GM18951 (cell line): ENCODE data around the gene BRD3.
"Not testable (repeated sequence)": the region's sequence is repeated elsewhere in the genome, so short reads cannot be mapped to it uniquely, and the experiment has no call there.

ENCODE experiments used
- POLR2A ChIP-seq: IDR thresholded peaks from 4 replicates; pipeline ENCODE4 v1.6.1; 2011; ENCODE audit warnings: mild to moderate bottlenecking; ENCODE audit not compliant: insufficient read length, insufficient read depth; ENCODE audit errors: extremely low read depth
- in situ Hi-C: fragments of 300-500 bp; cut with MboI; formaldehyde crosslinking; loops from one replicate; pipeline ENCODE4 v1.12.0; 2022; ENCODE audit warnings: low sequenced_read_pairs, mixed read lengths, inconsistent platforms; ENCODE audit not compliant: unreplicated experiment

Gene BRD3

DNA sequence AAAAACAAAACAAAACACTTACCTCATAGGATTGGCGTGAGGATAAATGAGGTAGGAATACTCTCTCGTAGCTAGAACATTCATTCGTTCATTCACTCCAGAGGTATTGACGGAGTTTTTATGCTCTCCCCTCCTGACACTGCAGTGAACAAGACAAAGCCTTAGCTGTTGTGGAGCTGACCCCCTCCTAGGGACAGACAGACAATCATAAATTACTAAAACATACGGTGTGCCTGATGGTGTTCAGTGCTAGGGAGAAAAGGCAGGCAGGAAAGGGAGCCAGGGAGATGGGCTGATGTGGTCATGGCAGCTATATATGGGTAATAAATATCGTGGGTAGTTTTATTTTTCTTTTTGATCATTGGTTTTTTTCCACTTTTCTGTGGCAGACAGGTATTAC lies 5.7 kb upstream of the BRD3 start:
- no peak for TF ChIP-seq POLR2A
- in situ Hi-C loops, result no loop called here

DNA sequence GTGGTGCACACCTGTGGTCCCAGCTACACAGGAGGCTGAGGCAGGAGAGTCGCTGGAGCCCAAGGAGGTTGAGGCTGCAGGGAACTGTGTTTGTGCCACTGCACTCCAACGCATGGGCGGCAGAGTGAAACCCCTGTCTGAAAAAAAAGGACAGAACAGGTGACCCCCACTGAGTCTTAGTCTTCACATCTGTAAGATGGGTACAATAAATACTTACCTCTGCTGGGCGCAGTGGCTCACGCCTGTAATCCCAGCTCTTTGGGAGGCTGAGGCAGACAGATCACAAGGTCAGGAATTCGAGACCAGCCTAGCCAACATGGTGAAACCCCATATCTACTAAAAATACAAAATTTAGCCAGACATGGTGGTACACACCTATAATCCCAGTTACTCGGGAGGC lies 4.9 kb upstream of the BRD3 start:
- in situ Hi-C loops, result not testable (repeated sequence)

GRCh38 chr9:134071149-134071548 lies 3.3 kb upstream of the BRD3 start:
- in situ Hi-C loops, result no loop called here
- TF ChIP-seq POLR2A, result no peak

DNA sequence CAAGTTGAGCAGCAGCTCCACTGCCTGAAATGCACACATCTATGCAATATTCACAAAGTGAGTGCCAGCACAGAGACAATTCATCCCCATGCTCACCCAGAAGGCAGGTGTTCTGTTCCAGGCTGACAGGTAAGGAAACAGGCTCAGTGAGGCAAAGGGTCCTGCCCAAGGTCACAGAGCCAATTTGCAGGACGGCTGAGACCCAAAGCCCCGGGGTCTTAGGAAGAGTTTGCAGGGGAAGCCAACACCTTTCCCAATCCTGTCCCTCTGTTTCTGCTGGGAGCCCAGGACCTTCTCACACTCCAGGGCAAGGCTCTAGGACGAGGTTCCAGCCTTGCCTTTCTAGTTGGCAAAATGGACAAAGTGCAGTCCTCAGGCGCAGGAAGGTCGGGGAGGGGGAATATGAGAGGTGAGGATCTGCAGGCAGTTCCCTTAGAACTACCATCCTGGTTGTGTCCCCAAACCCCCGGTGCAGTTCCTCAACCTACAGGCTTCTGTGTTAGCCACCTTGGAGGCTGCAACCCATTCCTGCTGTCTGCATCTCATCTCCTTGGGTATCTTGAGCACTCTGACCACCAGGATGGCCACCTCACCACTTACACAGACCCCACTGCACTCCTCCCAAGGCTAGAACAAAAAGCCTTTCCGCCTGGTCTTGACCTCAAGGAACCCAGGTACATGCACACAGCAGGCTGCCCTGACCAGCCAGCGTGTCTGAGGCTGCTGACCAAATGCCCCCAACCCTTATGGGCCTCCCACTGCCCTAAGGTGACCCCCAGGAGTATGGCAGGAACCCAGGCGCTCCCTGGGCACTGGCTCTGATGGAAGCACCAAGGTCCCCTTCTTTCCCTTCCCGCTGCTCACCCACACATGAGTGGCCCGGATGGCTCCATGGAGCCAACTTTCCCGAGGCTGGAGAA lies 1.9 kb upstream of the BRD3 start:
- in situ Hi-C loops, result no loop called here
- TF ChIP-seq POLR2A, result no peak

DNA sequence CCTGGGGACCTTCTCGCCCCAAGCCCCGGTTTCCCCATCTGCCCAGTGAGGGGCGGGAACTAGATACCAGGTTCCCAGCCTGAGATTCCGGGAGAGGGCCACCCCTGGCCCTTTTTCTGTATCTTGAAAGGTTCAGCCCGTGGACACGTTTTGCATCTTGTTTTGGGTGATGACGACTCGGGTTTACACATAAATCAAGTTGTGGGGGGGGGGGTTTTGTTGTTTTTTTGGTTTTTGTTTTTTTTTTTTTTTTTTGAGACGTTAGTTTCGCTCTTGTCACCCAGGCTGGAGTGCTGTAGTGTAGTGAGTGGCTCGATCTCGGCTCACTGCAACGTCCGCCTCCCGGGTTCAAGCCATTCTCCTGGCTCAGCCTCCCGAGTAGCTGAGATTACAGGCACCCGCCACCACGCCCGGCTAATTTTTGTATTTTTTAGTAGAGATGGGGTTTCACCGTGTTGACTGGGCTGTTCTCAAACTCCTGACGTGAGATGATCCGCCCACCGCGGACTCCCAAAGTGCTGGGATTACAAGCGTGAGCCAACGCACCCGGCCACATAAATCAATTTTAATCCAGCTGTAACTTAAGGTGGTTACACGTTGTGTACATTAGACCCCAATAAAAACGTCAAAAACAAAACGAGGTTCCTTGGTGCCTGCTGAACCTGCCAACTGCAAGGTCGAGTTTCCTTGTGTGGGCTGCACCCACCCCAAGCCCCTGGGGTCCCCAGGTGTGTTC lies 1.1 kb upstream of the BRD3 start:
- TF ChIP-seq POLR2A, result no peak
- in situ Hi-C loops, result no loop called here

DNA sequence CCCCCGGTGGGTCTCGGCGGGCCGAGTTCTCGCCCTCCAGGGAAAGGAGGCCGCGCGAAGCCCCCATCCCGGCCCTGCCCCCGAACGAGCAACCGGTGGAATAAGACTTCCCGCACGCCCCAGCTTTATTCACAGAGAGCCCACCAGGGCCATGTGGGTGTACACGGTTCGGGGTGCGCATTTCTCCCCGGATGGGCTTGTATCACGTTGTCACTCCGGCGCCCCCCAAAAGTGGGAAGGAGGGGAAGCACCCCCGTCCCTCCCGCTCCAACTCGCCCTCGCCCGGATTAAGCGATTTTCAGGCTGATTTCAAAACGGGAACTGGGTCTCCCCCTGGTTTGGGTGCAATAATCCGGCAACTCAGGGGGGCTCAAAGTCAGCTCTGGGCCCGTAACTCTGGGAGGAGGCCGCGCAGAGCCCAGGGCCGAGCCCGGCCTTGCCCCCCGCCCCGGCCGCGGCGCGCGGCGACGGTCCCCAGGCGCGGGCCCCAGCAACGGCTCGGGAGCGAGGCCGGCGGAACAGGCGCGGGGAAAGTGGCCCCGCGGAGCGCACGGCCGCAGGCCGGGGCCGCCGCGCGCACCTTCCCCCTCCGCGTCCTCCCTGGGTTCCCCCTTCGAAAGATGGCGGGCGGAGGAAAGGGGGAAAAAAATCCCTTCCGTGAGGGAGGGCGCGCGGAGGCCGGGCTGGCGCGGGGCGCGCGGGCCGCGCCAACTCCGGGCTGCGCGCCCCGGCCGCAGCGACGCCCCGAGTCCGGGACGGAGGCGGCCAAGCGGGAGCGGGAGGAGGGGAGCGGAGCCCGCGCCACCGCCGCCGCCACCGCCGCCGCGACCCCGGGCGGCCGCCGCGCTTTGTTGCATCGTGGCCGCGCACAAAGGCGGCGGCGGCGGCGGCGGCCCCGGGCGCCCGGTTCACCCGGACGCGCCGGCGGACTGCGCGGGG lies 644 bp downstream of the BRD3 start:
- in situ Hi-C loops, result no loop called here
- TF ChIP-seq POLR2A, result no peak

DNA sequence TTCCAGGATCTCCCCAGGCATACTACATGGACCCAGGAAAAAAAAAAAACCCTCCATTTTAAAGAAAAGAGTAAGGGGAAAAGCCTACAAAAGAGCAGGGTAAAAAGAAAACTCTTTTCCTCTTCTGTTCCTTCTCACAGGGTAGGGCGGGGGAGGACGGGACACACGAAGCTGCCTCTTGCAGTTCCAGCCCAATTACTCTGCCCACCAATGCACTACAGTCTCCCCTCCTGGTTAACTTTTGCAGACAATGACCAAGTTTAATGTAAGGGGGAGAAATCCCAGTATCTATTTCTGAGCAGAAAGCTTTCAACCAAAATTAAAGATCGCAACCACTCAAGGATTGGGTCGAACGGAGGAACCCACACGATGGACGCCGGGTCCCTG lies 1.3 kb downstream of the BRD3 start:
- no peak for TF ChIP-seq POLR2A
- in situ Hi-C loops, result no loop called here

- in situ Hi-C loops, result no loop called here
- TF ChIP-seq POLR2A, result peak; percentile 32
Measured at GRCh38 chr9:134065612-134066419, 2.0 kb downstream of the BRD3 start.

DNA sequence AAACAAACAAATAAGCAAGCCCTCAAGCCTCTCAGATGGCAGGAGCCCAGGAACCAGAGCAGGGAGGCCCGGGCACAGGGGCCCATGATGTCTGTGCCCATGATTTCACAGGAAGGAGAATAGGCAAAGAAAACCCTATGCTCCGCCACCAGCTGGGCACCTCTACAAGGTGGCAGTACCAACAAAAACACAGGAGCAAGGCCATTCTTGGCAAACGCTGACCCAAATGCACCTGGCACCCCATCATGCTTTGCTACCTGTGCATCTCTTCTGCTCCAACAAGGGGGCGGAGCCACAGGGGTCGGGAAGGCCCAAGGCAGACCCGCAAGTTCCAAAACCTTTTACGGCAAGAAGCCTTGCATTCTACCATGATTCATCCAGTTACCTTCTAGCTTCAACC lies 3.1 kb downstream of the BRD3 start:
- in situ Hi-C loops, result no loop called here
- no peak for TF ChIP-seq POLR2A

DNA sequence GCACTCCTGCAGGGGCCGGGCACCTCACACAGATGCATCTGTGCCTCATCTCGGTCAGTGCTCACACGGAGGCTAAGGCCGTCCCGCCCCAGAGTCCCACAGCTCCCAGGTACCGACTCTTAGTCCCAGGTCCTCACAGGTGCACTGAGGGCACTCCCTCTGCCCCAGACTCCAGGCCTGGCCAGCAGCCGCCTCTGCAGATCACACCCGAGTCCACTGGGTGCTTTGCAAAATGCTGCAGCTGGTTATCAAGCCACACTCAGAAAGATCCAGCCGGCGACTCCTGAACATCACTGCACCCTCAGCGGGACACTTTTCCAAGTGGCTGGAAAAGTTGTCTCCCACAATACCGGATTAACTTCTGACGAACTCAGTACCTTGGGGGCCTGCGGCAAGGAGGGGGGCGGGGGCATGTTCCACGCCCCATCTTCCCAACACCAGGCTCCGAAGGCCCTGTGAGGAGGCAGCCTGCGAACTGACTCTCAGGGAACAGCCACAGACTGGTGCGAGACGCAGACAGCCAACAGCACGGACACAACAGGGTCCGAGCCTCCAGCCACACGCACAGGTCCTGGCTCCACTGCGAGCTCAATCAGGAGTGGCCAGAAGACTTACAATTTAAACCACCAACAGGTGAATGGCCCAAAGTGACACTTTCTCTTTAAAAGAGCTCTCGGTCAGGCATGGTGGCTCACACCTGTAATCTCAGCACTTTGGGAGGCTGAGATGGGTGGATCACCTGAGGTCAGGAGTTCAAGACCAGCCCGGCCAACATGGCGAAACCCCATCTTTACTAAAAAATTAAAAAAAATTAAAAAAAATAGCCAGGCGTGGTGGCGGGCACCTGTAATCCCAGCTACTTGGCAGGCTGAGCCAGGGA lies 4.0 kb downstream of the BRD3 start:
- TF ChIP-seq POLR2A, result no peak
- in situ Hi-C loops, result no loop called here

GRCh38 chr9:134063088-134063570 lies 4.7 kb downstream of the BRD3 start:
- in situ Hi-C loops, result no loop called here
- no peak for TF ChIP-seq POLR2A

DNA sequence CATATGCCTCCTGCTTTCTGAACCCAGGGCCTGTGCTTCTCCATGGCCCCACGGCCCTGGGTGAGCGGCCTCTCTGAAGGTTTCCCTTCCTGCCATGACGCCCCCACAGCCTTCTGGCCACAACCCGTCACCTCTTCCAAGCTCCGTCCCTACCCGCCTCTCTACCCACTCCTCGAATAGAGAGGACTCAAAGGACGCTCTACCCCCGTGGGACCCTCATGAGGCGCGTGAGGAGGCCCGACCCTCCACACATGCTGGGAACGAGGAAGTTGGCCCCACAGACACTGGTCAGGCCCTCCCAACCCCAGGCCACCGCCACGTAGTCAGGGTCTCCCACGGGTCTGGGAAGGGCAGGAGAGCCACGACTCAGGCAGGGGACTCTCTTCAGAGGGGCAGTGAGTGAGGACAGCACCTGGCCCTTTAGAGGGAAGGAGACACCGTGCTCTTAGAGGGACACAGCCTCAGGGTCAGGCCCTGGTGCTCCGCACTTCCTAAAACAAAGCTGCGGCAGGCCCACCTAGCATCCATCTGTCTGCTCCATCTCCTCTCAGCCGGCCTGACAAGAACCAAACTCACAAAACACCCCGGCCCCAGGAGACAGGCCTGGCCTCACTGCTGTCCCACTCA lies 5.3 kb downstream of the BRD3 start:
- in situ Hi-C loops, result no loop called here
- TF ChIP-seq POLR2A, result no peak
